M059J (cell line): ENCODE data around the gene SFI1. TPM values are rescaled to one million over a fixed set of nuclear protein-coding genes. Genes with fewer than 3 reads are reported as not detected.
"Not testable (repeated sequence)": the region's sequence is repeated elsewhere in the genome, so short reads cannot be mapped to it uniquely, and the experiment has no call there.

ENCODE experiments used
- DNase-seq: peaks from one replicate; pipeline ENCODE4 v3.0.0-alpha.2; 2012; ENCODE audit warnings: low read depth
- total RNA-seq: library from RNA; depleted of rRNA; stranded (reverse); fragments of >200 nt; shearing (Covaris generic); gene quantifications from 2 replicates; pipeline ENCODE4 v1.2.3, GENCODE V29; 2014

SFI1 gene
- total RNA-seq, 1 experiment from 2014 or later: 5.0 TPM

DNA sequence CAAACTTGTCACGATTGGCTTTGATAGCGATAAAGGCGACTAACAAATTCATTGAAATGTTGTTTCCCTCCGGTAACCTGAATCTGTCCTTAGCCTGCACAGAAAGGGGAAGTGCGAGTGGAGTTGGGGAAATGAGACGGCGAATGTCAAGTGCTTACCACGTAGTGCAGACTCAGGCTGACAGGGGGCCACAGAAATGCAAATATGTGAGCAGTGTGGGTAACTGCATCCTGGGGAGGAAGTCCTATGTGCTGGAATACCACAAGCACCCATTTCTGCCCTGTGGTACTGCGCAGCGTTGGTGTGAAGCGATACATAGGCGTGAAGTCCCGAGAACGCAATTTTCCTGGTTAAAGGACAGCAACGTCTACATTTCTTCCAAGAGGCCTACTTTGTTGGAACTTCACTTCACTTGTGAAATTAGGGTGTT lies 5.8 kb upstream of the SFI1 start:
- DNase-seq: peak; percentile 67

- no peak for DNase-seq
Measured at GRCh38 chr22:31491218-31491962, 4.9 kb upstream of the SFI1 start.

DNA sequence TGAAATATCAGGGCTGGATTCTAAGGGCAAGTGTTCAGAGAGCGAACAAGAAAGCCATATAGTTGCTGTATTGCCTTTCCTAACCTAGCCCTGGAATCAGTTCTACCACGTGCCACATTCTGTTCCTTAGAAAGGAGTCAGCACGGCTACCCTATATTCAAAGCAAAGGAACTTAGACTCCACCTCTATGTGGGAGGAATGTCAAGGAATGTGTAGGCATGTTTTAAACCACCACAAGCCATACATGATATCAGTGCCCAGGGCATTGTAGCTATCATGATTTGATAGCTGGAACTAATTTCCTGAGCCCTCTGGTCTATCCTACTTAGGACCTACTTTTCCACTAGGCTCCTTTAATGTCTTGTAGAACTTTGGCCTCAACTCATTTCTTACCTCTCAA lies 4.2 kb upstream of the SFI1 start:
- DNase-seq: no peak

DNA sequence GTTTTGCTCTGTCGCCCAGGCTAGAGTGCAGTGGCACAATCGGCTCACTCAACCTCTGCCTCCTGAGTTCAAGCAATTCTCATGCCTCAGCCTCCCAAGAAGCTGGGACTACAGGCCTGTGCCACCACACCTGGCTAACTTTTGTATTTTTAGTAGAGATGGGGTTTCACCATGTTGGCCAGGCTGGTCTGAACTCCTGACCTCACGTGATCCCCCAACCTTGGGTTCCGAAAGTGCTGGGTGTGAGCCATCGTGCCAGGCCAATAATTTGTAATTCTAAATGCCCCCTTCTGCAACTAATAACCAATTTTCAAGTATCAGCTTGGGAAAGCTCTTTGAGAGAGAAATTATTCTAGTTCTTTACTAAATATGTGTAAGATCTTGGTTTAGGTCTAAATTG lies 3.0 kb upstream of the SFI1 start:
- not testable (repeated sequence) for DNase-seq

DNA sequence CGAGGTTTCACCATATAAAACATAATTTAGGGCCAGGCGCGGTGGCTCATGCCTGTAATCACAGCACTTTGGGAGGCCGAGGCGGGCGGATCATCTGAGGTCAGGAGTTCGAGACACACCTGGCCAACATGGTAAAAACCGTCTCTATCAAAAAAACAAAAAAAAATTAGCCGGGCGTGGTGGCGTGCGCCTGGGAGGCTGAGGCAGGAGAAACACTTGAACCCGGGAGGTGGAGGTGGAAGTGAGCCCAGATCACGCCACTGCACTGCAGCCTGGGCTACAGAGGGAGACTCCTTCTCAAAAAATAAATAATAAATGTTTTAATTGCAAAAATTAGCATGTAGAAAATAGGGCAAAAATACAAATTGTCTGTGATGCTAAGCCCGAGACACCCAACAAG lies 993 bp upstream of the SFI1 start:
- no peak for DNase-seq

DNA sequence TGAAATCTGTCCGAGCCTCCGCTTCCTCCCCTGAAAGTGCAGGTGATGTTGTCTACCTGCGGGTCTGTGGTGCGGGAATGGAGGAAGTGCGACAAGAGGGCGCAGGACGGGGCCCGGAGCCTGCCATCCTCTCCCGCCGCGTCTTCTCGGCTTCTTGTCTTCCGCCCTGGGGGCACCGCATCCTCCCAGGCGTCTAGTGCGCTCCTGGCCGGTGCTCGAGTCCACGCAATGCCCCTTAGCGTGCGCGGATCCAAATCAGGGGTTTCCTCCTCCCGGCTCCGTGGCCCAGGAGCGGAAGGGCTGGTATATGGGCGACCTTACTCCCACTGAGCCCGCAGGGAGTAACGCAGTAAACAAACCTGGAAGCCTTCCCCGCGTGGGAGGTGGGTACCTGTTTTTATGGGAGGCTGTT lies 405 bp downstream of the SFI1 start:
- DNase-seq: peak; percentile 32

DNA sequence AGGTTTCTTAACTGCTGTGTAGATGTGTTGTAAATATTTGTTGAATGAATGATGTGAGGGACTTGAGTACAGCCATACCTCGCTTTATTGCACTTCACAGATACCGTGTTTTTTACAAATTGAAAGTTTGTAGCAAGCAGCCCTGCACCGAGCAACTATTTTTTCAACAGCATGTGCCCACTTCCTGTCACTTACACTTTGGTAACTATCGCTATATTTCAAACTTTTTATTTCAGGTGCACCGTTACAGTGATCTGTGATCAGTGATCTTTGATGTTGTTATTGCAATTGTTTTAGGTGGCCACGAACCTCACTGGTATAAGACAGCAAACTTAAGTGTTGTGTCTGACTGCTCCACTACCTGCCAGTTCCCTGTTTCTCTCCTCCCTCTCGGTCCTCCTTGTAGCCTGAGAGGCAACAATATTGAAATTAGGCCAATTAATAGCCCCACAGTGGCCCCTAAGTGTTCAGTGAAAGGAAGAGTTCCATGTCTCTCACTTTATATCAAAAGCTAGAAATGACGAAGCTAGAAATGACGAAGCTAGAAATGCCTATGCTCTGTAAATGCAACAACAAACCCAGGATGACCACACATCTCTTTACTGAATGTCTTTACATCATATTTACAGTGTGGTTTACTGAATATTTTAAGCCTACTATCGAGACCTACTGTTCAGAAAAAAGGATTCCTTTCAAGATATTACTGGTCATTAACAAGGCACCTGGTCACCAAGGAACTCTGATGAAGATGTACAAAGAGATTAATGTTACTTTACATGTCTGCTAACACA lies 1.0 kb downstream of the SFI1 start:
- no peak for DNase-seq

- DNase-seq: no peak
Measured at GRCh38 chr22:31501738-31502137, 5.4 kb downstream of the SFI1 start.

DNA sequence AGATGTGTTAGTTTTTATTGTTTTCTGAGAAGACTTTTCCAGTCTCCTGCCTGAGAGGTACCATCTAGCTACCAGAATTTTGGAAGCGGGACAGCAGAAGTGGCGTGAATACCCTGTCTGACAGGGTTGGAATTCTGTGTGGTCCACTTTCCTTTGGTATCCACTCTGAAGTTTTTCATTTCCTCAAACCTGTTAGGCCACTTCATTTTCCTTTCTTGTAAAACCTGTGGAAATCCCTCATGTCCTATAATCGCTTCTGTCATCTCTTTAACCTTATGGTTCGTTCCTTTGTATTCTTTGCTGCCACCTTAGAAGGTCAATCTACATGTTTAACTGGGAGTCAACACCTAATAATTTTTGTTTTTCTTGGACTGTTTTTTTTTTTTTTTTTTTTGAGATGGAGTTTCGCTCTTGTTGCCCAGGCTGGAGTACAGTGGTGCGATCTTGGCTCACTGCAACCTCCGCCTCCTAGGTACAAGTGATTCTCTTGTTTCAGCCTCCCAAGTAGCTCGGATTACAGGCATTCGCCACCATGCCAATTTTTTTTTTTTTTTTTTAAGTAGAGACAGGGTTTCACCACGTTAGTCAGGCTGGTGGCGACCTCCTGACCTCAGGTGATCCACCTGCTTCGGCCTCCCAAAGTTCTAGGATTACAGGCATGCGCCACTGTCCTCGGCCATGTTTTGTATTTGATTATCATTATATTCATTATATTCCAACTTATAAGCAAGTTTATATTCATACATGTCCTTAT lies 7.1 kb downstream of the SFI1 start:
- DNase-seq: no peak

- DNase-seq: peak; percentile 46
Measured at GRCh38 chr22:31504282-31504681, 7.9 kb downstream of the SFI1 start.

DNA sequence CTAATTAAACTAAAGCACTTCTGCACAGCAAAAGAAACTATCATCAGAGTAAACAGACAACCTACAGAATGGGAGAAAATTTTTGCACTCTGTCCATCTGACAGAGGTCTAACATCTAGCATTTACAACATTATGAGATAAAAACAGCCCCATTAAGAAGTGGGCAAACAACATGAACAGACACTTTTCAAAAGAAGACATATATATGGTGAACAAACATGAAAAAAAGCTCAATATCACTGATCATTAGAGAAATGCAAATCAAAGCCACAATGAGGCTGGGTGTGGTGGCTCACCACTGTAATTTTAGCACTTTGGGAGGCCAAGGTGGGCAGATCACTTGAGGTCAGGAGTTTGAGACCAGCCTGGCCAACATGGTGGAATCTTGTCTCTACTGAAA lies 11.2 kb downstream of the SFI1 start:
- not testable (repeated sequence) for DNase-seq

DNA sequence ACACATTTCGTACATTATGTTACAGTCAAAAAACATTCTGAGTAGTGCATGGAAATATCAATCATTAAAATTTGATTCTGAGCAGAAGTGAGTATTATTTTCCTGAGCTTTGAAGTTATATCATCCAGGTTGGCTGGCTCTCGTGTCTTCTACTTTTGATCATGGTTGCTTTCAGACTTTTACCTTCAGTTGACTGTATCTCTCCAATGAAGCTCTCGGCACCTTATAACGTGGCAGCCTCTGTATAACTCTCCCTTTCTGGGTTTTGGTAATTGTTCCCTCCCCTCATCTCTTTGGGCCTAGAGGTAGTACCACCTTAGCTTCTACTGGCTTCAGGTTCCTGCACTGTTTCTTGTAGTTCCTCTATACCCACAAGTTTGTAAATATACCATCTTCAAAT lies 12.2 kb downstream of the SFI1 start:
- no peak for DNase-seq

GRCh38 chr22:31509061-31509762 lies 12.9 kb downstream of the SFI1 start:
- no peak for DNase-seq

DNA sequence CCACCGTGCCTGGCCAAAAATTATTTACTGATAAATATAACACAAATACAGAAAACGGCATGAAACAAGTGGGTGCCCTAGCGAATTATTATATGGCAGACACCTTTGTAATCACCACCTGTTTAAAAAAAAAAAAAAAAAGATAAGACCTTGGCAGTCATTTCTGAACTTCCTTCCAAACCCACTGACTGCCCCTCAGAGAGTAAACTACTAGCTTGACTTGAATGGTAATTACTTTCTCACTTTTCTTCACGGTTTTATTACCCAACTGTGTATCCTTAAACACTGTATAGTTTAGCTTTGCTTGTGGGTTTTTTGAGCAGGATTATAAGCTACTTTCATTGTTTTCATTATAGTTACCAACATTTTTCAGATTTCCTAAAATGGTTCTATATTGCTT lies 23.7 kb downstream of the SFI1 start:
- no peak for DNase-seq

DNA sequence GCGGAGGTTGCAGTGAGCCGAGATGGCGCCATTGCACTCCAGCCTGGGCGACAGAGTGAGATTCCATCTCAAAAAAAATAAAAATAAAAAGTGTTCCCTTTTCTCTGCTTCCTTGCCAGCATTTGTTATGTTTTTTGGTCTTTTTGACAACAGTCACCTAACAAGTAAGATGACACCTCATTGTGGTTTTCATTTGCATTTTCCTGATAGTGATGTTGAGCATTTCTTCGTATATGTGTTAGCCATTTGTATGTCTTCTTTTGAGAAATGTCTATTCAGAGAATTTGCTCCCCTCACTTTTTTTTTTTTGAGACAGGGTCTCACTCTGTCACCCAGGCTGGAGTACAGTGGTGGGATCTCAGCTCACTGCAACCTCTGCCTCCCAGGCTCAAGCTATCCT lies 27.8 kb downstream of the SFI1 start:
- not testable (repeated sequence) for DNase-seq

DNA sequence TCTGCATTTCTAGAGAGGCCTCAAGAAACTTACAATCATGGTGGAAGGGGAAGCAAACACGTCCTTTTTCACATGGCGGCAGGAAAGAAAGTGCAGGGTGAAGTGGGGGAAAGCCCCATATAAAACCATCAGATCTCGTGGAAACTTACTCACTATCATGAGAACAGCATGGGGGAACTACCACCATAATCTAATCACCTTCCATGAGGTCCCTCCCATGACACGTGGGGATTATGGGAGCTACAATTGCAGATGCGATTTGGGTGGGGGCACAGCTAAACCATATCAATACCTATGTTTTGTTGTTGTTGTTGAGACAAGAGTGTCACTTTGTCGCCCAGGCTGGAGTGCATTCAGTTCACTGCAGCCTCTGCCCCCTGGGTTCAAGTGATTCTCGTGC lies 29.9 kb downstream of the SFI1 start:
- no peak for DNase-seq

DNA sequence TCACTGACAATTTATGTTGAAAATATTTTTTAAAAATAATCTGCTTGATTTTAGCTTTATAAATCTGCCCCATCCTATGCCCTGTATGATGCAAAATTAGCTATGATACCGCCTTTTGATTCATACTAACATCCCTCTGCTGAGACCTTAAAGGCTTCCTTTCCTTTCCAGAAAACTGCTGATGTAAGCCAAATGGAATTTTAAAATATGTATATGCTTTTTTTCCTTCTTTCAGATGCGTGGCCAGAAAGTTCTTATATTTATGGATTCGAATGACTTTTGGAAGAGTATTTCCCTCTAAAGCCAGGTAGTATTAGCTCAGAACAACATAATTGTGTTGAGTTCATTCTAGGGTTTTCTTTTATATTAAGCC lies 34.5 kb downstream of the SFI1 start:
- no peak for DNase-seq

DNA sequence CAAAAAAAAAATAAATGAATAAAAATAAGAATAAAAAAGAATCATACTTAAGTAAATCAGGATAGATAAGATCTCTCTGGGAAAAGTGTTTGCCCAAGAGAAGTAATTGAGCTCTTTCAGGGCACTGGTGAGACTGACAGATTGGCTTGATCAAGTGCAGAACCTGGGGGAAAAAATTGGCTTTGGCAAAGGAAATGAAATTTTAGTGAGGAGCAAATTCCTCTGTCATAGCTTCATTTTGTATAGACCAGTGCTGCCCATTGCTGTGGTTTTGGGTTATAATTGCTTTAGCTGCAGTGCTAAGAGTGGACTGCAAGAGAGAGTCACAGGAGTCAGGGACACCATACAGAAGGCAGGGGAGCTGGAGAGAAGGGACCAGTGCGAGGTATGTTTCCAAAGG lies 35.7 kb downstream of the SFI1 start:
- DNase-seq: peak; percentile 27

DNA sequence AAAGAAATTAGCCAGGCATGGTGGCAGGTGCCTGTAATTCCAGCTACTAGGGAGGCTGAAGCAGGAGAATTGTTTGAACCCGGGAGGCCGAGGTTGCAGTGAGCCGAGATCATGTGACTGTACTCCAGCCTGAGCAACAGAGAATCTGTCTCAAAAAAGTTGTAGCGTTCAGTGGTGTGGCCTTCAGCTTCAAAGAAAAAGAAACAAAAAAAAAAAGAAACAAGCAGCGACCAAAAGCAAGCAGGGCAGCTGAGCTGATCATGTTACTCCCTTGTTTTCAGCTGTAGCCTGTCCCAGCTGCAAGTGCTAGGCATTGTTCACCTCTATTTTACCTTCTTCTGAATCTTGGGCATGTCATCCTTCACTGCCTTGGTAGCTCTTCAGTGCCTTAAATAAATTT lies 37.0 kb downstream of the SFI1 start:
- no peak for DNase-seq

GRCh38 chr22:31537019-31537535 lies 40.7 kb downstream of the SFI1 start:
- DNase-seq: no peak

- DNase-seq: no peak
Measured at GRCh38 chr22:31538815-31539214, 42.5 kb downstream of the SFI1 start.

DNA sequence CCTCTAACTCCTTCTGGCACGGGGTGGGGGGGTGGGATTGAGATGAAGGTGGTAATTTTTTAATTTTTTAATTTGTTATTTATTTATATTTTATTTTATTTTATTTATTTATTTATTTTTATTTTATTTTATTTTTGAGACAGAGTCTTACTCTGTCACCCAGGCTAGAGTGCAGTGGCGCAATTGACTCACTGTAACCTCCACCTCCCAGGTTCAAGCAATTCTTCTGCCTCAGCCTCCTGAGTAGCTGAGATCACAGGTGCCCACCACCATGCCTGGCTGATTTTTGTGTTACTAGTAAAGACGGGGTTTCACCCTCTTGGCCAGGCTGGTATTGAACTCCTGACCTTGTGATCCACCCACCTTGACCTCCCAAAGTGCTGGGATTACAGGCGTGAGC lies 43.8 kb downstream of the SFI1 start:
- DNase-seq: not testable (repeated sequence)
